Activated T-helper 2 cell treated with anti-CD3 and anti-CD28 coated beads, Interferon-gamma antibody, Interleukin-2, Interleukin-4, amounts not matched to agents 10 μg/mL and 5 μg/mL and 100 μg/mL, durations not matched to agents 14 hours and 24 hours and 36 hours (primary cell): ENCODE measurements around the gene FAM3B. TPM values are rescaled to one million over a fixed set of nuclear protein-coding genes. Genes with fewer than 3 reads are reported as not detected.

Source experiments
- DNase-seq: peaks from one replicate; pipeline ENCODE4 v3.0.0; 2021; ENCODE audit warnings: low spot score
- H3K27ac Mint-ChIP-seq: one replicate; pipeline ENCODE4 v1.8.0; 2021; ENCODE audit warnings: mixed read lengths
- H3K27me3 Mint-ChIP-seq: one replicate; pipeline ENCODE4 v1.8.0; 2021; ENCODE audit warnings: low read depth, mixed read lengths
- H3K36me3 Mint-ChIP-seq: one replicate; pipeline ENCODE4 v1.8.0; 2021; ENCODE audit warnings: low read depth, mixed read lengths
- H3K4me1 Mint-ChIP-seq: one replicate; pipeline ENCODE4 v1.8.0; 2021; ENCODE audit warnings: low read depth, mixed read lengths
- H3K4me3 Mint-ChIP-seq: one replicate; pipeline ENCODE4 v1.8.0; 2021; ENCODE audit warnings: low read depth, mild to moderate bottlenecking, moderate library complexity, mixed read lengths
- H3K9me3 Mint-ChIP-seq: one replicate; pipeline ENCODE4 v1.8.0; 2021; ENCODE audit warnings: mixed read lengths
- intact Hi-C: fragments of 100-400 bp; cut with micrococcal nuclease; formaldehyde crosslinking; loops from one replicate; pipeline ENCODE4 v1.15.1; 2023
- total RNA-seq: library from RNA; stranded (reverse); gene quantifications from 2 replicates; pipeline ENCODE4 v1.2.3, GENCODE V29; 2022

The FAM3B gene
- total RNA-seq, 1 donor from 2014 or later: not detected

GRCh38 chr21:41361053-41361785 is 44.6 kb downstream of the FAM3B start:
- intact Hi-C loops: loop anchor here (5.0 kb wide), 1 partner anchor 641 kb away; no protein-coding TSS in a partner anchor
- Mint-ChIP-seq H3K4me3 (peak overlapping the region; percentile 80), H3K27me3 (peaks cover 8% of the 10 kb centered on the region), H3K36me3 (no peaks in the 10 kb centered on the region), H3K4me1 (peaks cover 37% of the 10 kb centered on the region), H3K9me3 (no peaks in the 10 kb centered on the region), H3K27ac (peak overlapping the region; percentile 89)
- no peak for DNase-seq

- Mint-ChIP-seq H3K4me1 (peaks cover 36% of the 10 kb centered on the region), H3K4me3 (peak within 1 kb of the TSS; percentile 80), H3K27ac (peak within 1 kb of the TSS; percentile 89), H3K36me3 (no peaks in the 10 kb centered on the region), H3K27me3 (peaks cover 5% of the 10 kb centered on the region), H3K9me3 (no peaks in the 10 kb centered on the region)
- intact Hi-C loops: loop anchor here (2.0 to 5.0 kb wide), 2 partner anchors 65 to 640 kb away; partner anchors contain the start of gene MX1
- peak; percentile 81 for DNase-seq
Measured at GRCh38 chr21:41361786-41362604, 45.4 kb downstream of the FAM3B start, which contains the start of gene MX2. Gene MX2, plus strand, starts transcription at chr21:41362027. Its CDS starts 14,880 bp downstream, at chr21:41376907.

DNA sequence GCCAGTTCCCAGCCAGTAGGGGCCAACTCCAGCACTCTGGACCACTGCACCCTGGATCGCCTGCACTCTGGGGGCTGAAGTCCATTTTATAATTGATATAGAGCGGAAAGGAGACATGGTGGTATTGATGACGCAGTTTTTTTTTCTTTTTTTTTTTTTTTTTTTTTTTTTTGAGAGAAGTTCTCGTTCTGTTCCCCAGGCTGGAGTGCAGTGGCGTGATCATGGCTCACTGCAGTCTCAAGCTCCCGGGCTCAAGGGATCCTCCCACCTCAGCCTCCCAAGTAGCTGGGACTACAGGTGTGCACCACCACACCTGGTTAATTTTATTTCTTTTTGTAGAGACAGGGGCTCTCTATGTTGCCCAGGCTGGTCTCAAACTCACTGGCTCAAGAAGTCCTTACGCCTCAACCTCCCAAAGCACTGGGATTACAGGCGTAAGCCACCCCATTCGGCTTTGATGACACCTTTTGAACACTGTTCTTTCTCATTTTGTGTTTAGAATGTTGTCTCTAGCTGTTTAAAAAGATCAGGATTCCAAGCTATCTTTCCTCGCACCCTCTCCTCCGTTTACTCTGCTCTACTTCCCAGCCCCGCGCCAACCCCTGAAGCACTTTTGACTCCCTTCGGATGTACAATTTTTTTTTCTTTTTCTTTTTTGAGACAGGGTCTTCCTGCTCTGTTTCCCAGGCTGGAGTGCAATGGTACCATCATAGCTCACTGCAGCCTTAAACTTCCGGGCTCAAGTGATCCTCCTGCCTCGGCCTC is 46.2 kb downstream of the FAM3B start:
- H3K4me1 Mint-ChIP-seq: peaks cover 36% of the 10 kb centered on the region
- H3K4me3 Mint-ChIP-seq: peak overlapping the region; percentile 80
- peak overlapping the region; percentile 89 for H3K27ac Mint-ChIP-seq
- DNase-seq: no peak
- peaks cover 2% of the 10 kb centered on the region for H3K36me3 Mint-ChIP-seq
- intact Hi-C loops: loop anchor here (2.0 to 5.0 kb wide), 2 partner anchors 64 to 640 kb away; partner anchors contain the start of gene MX1
- H3K9me3 Mint-ChIP-seq: no peaks in the 10 kb centered on the region
- peaks cover 2% of the 10 kb centered on the region for H3K27me3 Mint-ChIP-seq

DNA sequence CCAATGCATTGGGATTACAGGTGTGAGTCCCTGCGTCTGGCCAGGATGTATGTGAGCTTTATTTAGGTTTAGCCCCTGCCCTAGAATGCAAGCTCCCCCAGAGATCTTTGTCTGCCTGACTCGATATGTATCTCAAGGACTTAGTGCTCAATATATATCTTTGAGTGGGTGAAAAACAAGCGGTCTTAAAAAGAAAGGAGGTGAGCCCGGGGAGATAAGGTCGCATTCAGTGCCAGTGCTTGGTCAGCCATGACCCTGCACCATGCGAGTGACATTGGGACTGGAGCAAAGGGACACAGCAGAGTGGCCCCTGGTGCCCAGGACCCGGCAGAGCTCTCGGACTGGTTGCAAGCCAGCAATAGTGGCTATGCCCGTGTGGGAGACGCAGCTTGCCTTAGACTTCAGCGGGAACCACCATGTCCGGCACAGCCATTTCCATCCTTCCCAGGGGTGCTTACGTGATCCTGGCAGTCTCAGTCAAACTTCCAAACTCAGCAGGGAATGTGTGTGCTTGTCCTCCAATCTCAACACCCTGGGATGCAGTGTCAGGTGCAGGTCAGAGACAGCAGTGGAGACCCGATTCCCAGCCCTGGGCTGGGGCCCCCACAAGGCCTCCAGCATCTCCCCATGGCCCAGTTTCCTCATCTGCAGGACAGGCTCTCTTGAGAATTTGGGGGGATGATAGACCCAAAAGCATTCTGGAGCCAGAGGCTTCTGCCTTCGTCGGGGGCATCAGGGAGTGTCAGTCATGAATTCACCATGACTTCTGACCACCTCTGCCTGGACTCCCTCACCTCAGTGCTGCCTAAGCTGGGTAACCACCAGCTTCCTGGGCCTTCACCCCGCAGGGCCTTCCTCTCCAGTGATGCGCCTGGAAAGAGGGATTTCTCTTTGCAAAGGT is 47.0 kb downstream of the FAM3B start:
- intact Hi-C loops: loop anchor here (2.0 to 5.0 kb wide), 2 partner anchors 63 to 639 kb away; partner anchors contain the start of gene MX1
- Mint-ChIP-seq H3K9me3 (no peaks in the 10 kb centered on the region), H3K36me3 (peaks cover 8% of the 10 kb centered on the region), H3K27me3 (peaks cover 2% of the 10 kb centered on the region), H3K4me3 (peak overlapping the region; percentile 80), H3K4me1 (peaks cover 36% of the 10 kb centered on the region), H3K27ac (peak overlapping the region; percentile 58)
- peak; percentile 3 for DNase-seq

DNA sequence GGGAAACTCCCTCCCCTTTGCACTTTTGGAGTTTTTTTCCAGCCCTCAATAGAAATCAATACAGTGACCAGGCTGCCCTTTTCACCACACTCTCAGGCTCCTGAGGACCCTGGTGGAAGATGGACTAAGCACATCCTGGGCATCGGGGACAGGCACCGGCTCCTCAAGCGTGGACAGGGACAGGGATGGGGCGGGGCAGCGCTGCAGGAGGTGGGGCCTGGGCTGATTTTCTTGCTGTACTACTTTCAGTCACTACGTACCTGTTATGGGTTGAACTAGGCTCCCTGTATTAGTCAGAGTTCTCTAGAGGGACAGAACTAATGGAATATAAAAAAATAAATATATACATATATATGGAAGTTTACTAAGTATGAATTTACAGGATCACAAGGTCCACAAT is 47.7 kb downstream of the FAM3B start:
- no peaks in the 10 kb centered on the region for H3K9me3 Mint-ChIP-seq
- DNase-seq: no peak
- peaks cover 2% of the 10 kb centered on the region for H3K27me3 Mint-ChIP-seq
- H3K27ac Mint-ChIP-seq: no peak overlapping the region
- H3K36me3 Mint-ChIP-seq: peaks cover 8% of the 10 kb centered on the region
- H3K4me1 Mint-ChIP-seq: peaks cover 36% of the 10 kb centered on the region
- H3K4me3 Mint-ChIP-seq: no peak overlapping the region
- intact Hi-C loops: loop anchor here (5.0 kb wide), 1 partner anchor 638 kb away; no protein-coding TSS in a partner anchor

DNA sequence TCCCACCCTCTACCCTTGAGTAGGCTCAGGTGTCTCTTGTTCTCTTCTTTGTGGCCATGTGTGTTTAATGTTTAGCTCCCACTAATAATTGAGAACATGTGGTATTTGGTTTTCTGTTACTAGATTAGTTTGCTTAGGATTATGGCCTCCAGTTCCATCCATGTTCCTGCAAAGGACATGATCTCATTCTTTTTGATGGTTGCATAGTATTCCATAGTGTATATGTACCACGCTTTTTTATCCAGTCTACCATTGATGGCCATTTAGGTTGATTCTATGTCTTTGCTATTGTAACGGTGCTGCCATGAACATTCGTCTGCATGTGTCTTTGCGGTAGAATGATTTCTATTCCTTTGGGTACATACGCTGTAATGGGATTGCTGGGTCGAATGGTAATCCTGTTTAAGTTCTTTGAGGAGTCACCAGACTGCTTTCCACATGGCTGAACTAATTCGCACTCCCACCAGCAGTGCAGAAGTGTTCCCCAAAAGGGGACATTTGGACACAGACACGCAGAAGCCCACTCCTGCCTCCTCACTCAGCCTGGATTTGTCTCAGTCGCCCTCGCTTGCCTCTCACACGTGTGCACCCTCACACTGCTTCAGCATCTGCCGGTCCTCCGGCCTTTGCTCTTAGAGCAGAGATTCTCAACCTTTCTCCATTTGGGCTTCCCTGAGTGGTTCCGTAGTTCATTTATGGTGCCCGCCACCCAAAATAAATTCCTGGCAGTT is 48.9 kb downstream of the FAM3B start:
- Mint-ChIP-seq H3K9me3 (no peaks in the 10 kb centered on the region), H3K36me3 (peaks cover 8% of the 10 kb centered on the region)

GRCh38 chr21:41366522-41367151 is 50.0 kb downstream of the FAM3B start:
- Mint-ChIP-seq H3K27ac (no peak overlapping the region), H3K36me3 (peaks cover 11% of the 10 kb centered on the region), H3K4me3 (no peak overlapping the region), H3K4me1 (peaks cover 43% of the 10 kb centered on the region), H3K27me3 (no peaks in the 10 kb centered on the region), H3K9me3 (no peaks in the 10 kb centered on the region)
- intact Hi-C loops: no loop called here
- DNase-seq: no peak

More for the DNA sequence above, 48.9 kb downstream of the FAM3B start:
- peaks cover 42% of the 10 kb centered on the region for H3K4me1 Mint-ChIP-seq
- DNase-seq: no peak
- no peak overlapping the region for H3K27ac Mint-ChIP-seq
- peaks cover 2% of the 10 kb centered on the region for H3K27me3 Mint-ChIP-seq
- H3K4me3 Mint-ChIP-seq: no peak overlapping the region
- intact Hi-C loops: no loop called here

GRCh38 chr21:41367301-41367944 is 50.8 kb downstream of the FAM3B start:
- no peak for DNase-seq
- no peaks in the 10 kb centered on the region for H3K9me3 Mint-ChIP-seq
- peaks cover 11% of the 10 kb centered on the region for H3K36me3 Mint-ChIP-seq
- intact Hi-C loops: no loop called here
- H3K4me1 Mint-ChIP-seq: peaks cover 38% of the 10 kb centered on the region
- no peaks in the 10 kb centered on the region for H3K27me3 Mint-ChIP-seq
- no peak overlapping the region for H3K27ac Mint-ChIP-seq
- H3K4me3 Mint-ChIP-seq: no peak overlapping the region

DNA sequence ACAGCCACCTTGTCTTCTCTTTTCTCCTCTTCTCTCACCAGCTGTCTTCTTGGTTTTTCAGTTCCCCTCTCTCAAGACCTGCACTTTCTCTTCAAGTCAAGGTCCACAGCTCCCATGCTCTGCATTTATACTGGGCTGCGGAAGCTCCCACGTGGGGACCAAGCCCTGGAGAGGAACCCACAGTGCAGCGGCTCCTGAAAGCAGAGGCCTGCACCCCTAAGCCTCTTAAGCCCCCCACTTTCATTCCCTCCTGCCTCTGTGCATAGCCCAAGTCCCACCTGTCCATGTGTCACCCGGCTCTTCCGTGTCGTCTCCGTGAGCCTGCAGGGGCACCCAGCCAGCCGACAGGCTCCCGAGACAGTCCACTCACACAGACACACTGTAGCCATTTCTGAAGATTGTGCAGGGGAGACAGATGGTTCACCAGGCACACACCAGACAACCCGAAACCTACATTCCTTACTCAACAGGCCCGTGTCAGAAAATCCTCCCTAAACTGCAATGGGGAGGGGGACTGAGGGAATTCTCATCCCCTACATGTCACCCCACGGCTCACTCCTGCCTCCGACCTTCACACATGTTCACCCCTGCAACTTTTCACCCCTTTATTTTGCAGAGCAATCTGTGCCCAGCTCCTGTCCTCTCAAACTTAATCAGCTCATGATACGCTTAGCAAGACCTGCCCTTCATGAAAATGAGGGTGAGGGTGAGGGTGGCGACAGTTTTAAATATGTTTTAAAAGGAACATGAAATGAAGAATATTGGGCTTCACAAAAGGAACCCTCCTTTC is 51.5 kb downstream of the FAM3B start:
- no peaks in the 10 kb centered on the region for H3K27me3 Mint-ChIP-seq
- DNase-seq: no peak
- peaks cover 11% of the 10 kb centered on the region for H3K36me3 Mint-ChIP-seq
- H3K27ac Mint-ChIP-seq: no peak overlapping the region
- intact Hi-C loops: no loop called here
- H3K9me3 Mint-ChIP-seq: no peaks in the 10 kb centered on the region
- H3K4me1 Mint-ChIP-seq: peaks cover 33% of the 10 kb centered on the region
- H3K4me3 Mint-ChIP-seq: no peak overlapping the region

DNA sequence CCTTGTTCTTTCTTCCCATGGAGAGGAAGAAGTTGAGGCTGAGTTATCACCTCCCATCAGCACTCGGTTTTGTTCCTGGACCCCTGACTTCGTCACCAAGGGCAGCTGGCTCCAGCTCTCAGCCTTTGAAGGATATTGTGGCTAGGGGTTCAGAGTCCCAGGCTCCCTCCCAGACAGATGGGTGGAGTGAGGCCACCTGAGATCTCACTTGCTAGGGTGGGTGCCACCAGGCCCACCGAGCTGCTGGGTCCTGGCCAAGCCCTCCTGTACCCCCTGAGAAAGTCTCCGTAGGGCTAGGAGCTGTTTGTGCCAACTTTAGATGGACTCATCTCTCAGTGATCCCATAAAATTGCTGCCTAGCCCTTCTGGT is 52.1 kb downstream of the FAM3B start:
- DNase-seq: no peak
- Mint-ChIP-seq H3K27me3 (no peaks in the 10 kb centered on the region), H3K4me1 (peaks cover 27% of the 10 kb centered on the region), H3K27ac (peak overlapping the region; percentile 46), H3K9me3 (no peaks in the 10 kb centered on the region), H3K4me3 (peak overlapping the region; percentile 64), H3K36me3 (peaks cover 11% of the 10 kb centered on the region)
- intact Hi-C loops: no loop called here
